ENCODE measurements around the gene ERMARD. TPM values are rescaled to one million over a fixed set of nuclear protein-coding genes. Genes with fewer than 3 reads are reported as not detected.

The ERMARD gene
- polyA plus RNA-seq (2011; rRNA removed) (21.5 and 31.8 TPM in 2 replicates), polyA minus RNA-seq (2011; rRNA and poly(A)+ RNA removed) (11.5 and 14.7 TPM in 2 replicates)

DNA sequence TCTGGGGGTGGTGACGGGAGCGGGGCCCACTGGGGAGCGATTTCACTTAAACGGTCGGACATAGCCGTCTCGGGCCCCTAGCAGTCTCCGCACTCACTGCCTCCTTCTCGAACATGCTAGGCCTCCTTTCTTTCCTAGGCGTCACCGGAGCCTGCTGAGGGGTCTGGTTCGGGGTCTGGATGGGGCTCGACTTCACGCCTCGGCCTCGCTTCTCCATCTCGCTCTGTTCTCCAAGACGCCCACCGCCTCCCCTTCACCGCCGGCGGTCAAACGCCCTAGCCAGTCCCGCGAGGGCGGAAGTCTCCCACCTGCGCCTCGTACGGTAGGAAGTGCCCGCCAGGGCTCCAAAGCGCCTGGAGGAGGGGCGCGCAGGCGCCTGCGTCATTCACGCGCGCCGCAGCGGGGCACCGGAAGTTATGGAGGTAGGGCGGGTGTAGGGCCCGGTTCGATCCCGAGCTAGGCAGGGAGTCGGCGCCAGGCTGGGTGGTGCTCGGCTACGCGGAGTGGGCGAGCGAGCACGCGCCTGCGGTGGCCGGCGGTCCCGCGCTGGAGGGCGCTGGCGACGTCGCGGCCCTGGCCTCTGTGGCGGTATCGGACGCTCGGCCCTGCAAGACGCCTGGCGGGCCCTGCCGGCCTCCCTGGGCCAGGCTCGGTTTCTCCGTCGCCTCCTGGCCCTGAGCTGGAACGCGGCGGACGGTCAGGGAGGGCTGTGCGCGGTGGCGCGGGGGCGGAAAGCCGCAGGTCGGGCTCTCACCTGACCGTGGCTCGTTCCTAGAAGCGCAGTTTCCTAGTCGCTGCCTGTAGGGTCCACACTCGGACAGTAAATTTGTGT lies at the start of gene ERMARD, which contains the start of gene DYNLT2:
ERMARD (plus strand) TSS at position 381 of the 832 bp plus-strand sequence; CDS start at position 417, 36 bp downstream.
DYNLT2 (minus strand) TSS at position 331 of the 832 bp plus-strand sequence; CDS start at position 217, 114 bp downstream.
- TF ChIP-seq, protein P1, sequence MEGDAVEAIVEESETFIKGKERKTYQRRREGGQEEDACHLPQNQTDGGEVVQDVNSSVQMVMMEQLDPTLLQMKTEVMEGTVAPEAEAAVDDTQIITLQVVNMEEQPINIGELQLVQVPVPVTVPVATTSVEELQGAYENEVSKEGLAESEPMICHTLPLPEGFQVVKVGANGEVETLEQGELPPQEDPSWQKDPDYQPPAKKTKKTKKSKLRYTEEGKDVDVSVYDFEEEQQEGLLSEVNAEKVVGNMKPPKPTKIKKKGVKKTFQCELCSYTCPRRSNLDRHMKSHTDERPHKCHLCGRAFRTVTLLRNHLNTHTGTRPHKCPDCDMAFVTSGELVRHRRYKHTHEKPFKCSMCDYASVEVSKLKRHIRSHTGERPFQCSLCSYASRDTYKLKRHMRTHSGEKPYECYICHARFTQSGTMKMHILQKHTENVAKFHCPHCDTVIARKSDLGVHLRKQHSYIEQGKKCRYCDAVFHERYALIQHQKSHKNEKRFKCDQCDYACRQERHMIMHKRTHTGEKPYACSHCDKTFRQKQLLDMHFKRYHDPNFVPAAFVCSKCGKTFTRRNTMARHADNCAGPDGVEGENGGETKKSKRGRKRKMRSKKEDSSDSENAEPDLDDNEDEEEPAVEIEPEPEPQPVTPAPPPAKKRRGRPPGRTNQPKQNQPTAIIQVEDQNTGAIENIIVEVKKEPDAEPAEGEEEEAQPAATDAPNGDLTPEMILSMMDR (IDR thresholded peaks at IDR 0.05; ENCODE audit: insufficient read depth, low read depth, low read length) = peak; percentile 28; the same call in 1 of the 2 replicates
- no peaks in the 10 kb centered on the region; the same call in 1 of the 2 replicates for H3K36me3 ChIP-seq (ENCODE audit: control insufficient read depth, insufficient read depth, low read length)
- peak within 1 kb of the TSS; percentile 87 for H3K4me3 ChIP-seq (ENCODE audit: low read depth, low read length)
- H3K27me3 ChIP-seq (ENCODE audit: control insufficient read depth, insufficient read depth, low read length) = no peaks in the 10 kb centered on the region
- peak; percentile 68 for DNase-seq (ENCODE audit: low read depth)
- CTCF ChIA-PET = interaction anchor here (1.0 to 1.1 kb wide), 2 partner anchors 48 to 80 kb away, joined by 3 read pairs; no protein-coding TSS in a partner anchor
- POLR2A ChIA-PET = no interaction called here

DNA sequence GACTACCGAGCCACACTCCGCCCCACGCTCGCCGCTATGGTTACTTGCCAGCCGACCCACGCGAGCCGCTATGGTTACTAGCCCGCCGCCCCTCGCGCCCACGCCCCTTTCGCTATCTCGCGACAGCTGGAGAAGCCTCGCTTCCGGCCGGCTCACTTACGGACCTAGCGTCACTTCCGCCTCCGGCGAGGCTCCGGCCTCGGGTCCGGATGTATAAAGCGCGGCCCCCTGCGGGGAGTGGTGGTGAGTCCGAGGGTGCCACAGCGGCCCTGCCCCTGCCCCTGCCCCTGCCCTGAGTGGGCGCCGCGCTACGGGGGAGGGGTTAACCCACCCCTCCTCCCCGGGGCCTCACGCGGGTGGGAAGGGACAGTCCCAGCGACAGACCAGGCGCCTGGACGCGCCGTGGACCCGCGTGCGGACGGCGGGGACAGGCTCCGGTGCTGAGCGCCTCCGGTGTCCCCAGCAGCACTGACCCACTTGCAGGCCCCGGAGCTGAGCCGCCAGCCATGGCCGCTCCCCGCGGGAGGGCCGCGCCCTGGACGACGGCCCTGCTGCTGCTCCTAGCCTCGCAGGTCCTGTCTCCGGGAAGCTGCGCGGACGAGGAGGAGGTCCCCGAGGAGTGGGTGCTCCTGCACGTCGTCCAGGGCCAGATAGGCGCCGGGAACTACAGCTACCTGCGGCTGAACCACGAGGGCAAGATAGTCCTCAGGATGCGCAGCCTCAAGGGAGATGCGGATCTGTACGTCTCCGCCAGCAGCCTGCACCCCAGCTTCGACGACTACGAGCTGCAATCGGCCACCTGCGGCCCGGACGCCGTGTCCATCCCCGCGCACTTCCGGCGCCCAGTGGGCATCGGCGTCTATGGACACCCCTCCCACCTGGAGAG lies 49.2 kb upstream of the ERMARD start, which contains the start of the genes C6orf120 and WDR27:
C6orf120 (plus strand) TSS at position 173 of the 886 bp plus-strand sequence; CDS start at position 507, 334 bp downstream.
WDR27 (minus strand) TSS at position 76 of the 886 bp plus-strand sequence. CDS start 13,024 bp downstream, outside the sequence.
- POLR2A ChIA-PET = no interaction called here
- peak; percentile 69 for DNase-seq (ENCODE audit: low read depth)
- no peaks in the 10 kb centered on the region for H3K27me3 ChIP-seq (ENCODE audit: control insufficient read depth, insufficient read depth, low read length)
- 0 out of 2 replicates have a peak, but pooled peaks cover 1% of the 10 kb centered on the region for H3K36me3 ChIP-seq (ENCODE audit: control insufficient read depth, insufficient read depth, low read length)
- TF ChIP-seq, protein P1 (IDR thresholded peaks at IDR 0.05; ENCODE audit: insufficient read depth, low read depth, low read length) = peak; percentile 13; the same call in 1 of the 2 replicates
- CTCF ChIA-PET = interaction anchor here (1.3 kb wide), 1 partner anchor 88 kb away, joined by 3 read pairs; no protein-coding TSS in a partner anchor
- H3K4me3 ChIP-seq (ENCODE audit: low read depth, low read length) = peak within 1 kb of the TSS; percentile 83

DNA sequence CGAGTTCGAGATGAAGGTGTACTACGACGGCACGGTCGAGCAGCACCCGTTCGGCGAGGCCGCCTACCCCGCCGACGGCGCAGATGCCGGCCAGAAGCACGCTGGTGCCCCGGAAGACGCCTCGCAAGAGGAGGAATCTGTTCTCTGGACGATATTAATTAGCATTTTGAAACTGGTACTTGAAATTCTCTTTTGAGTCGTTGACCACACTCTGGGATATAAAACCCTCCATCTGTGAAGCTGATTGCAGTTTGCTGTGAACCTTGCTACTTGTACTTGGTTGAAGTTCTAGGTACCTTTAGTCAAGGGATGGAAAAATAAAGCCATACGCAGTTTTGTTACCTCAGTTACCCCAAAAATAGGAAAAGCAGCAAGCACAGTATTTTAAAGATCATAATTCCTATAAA lies 48.6 kb upstream of the ERMARD start:
- H3K27me3 ChIP-seq (ENCODE audit: control insufficient read depth, insufficient read depth, low read length) = no peaks in the 10 kb centered on the region
- 0 out of 2 replicates have a peak, but pooled peaks cover 1% of the 10 kb centered on the region for H3K36me3 ChIP-seq (ENCODE audit: control insufficient read depth, insufficient read depth, low read length)
- CTCF ChIA-PET = interaction anchor here (1.2 kb wide), 1 partner anchor 12 kb away, joined by 3 read pairs; no protein-coding TSS in a partner anchor
- TF ChIP-seq, protein P1 (IDR thresholded peaks at IDR 0.05; ENCODE audit: insufficient read depth, low read depth, low read length) = no peak
- POLR2A ChIA-PET = no interaction called here
- no peak for DNase-seq (ENCODE audit: low read depth)
- peak overlapping the region; percentile 83 for H3K4me3 ChIP-seq (ENCODE audit: low read depth, low read length)

GRCh38 chr6:169707772-169708171 lies 43.6 kb upstream of the ERMARD start:
- no peak for DNase-seq (ENCODE audit: low read depth)
- Histone ChIP-seq H3K27me3 (ENCODE audit: control insufficient read depth, insufficient read depth, low read length) (no peaks in the 10 kb centered on the region), H3K36me3 (ENCODE audit: control insufficient read depth, insufficient read depth, low read length) (peaks cover 4% of the 10 kb centered on the region; the same call in 1 of the 2 replicates), H3K4me3 (ENCODE audit: low read depth, low read length) (no peak overlapping the region)
- ChIA-PET CTCF (no interaction called here), POLR2A (no interaction called here)
- TF ChIP-seq, protein P1 (IDR thresholded peaks at IDR 0.05; ENCODE audit: insufficient read depth, low read depth, low read length) = no peak
